ENCODE data around the gene ESYT1.
"Not testable (repeated sequence)": the region's sequence is repeated elsewhere in the genome, so short reads cannot be mapped to it uniquely, and the experiment has no call there.

The ESYT1 gene

GRCh38 chr12:56104109-56104814 lies 23.8 kb upstream of the ESYT1 start, which contains the start of gene PA2G4:
PA2G4 (plus strand) TSS chr12:56104559; CDS start chr12:56104738, 179 bp downstream.
- peak; percentile 97 for DNase-seq

GRCh38 chr12:56104815-56105608 lies 23.1 kb upstream of the ESYT1 start:
- DNase-seq = peak; percentile 39

- no peak for DNase-seq
Measured at GRCh38 chr12:56105609-56105902, 22.5 kb upstream of the ESYT1 start.

GRCh38 chr12:56107242-56107641 lies 20.8 kb upstream of the ESYT1 start:
- DNase-seq = no peak

- DNase-seq = no peak
Measured at GRCh38 chr12:56110571-56110970, 17.5 kb upstream of the ESYT1 start.

GRCh38 chr12:56114084-56114483 lies 14.0 kb upstream of the ESYT1 start:
- no peak for DNase-seq

- no peak for DNase-seq
Measured at GRCh38 chr12:56115329-56115728, 12.7 kb upstream of the ESYT1 start.

- peak; percentile 91 for DNase-seq
Measured at GRCh38 chr12:56116267-56117081, 11.6 kb upstream of the ESYT1 start, which contains the start of gene RPL41. RPL41 (plus strand) TSS chr12:56116633.

GRCh38 chr12:56117082-56117706 lies 10.9 kb upstream of the ESYT1 start:
- DNase-seq = not testable (repeated sequence)

- DNase-seq = peak; percentile 96
Measured at GRCh38 chr12:56117778-56118687, 10.0 kb upstream of the ESYT1 start, which contains the start of gene ZC3H10. ZC3H10 (plus strand) TSS chr12:56118266; CDS start chr12:56120563, 2,297 bp downstream.

GRCh38 chr12:56118688-56119357 lies 9.2 kb upstream of the ESYT1 start:
- DNase-seq = no peak

GRCh38 chr12:56119361-56119796 lies 8.7 kb upstream of the ESYT1 start:
- peak; percentile 57 for DNase-seq

- no peak for DNase-seq
Measured at GRCh38 chr12:56120158-56120846, 7.8 kb upstream of the ESYT1 start.

- DNase-seq = no peak
Measured at GRCh38 chr12:56121204-56121870, 6.7 kb upstream of the ESYT1 start.

GRCh38 chr12:56122637-56123036 lies 5.4 kb upstream of the ESYT1 start:
- no peak for DNase-seq

- DNase-seq = no peak
Measured at GRCh38 chr12:56124133-56124532, 3.9 kb upstream of the ESYT1 start.

- DNase-seq = no peak
Measured at GRCh38 chr12:56126732-56127239, 1.3 kb upstream of the ESYT1 start.

GRCh38 chr12:56127485-56127887 lies 581 bp upstream of the ESYT1 start:
- DNase-seq = no peak

- DNase-seq = no peak
Measured at GRCh38 chr12:56128670-56129205, 671 bp downstream of the ESYT1 start.
